ENCODE measurements around the gene SNAP29. TPM values are rescaled to one million over a fixed set of nuclear protein-coding genes. Genes with fewer than 3 reads are reported as not detected.

Gene SNAP29
- total RNA-seq, 1 donor from 2014 or later, result 20.2 TPM

DNA sequence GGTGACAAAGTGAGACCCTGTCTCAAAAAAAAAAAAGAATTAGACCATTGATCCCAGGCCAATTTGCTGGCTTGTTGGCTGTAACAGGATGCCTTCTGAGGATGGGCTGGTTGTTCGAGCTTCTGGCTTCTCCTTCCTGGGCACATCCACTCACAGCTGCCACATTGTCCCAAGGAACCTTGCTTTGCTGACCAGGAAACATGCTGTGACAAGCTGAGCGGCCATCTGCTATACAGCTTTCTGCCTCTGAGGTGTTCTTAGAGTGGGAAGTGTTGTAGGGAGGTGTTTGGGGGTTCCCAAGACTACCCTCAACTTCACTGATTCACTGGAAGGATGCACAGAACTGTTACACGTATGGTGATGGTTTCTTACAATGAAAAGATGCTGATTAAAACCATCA lies 6.5 kb downstream of the SNAP29 start:
- no peaks in the 10 kb centered on the region for H3K9me3 Mint-ChIP-seq
- H3K27me3 Mint-ChIP-seq (ENCODE audit: low read depth), result no peaks in the 10 kb centered on the region
- no peak for DNase-seq (ENCODE audit: low read depth, low spot score)
- no peak for TF ChIP-seq CTCF (conservative IDR thresholded peaks at IDR 0.05)
- H3K27ac Mint-ChIP-seq (ENCODE audit: unreplicated experiment), result no peak overlapping the region
- H3K4me1 Mint-ChIP-seq, result peaks cover 20% of the 10 kb centered on the region
- H3K4me3 Mint-ChIP-seq, result no peak overlapping the region
- peaks cover 3% of the 10 kb centered on the region for H3K36me3 Mint-ChIP-seq (ENCODE audit: low read depth)

DNA sequence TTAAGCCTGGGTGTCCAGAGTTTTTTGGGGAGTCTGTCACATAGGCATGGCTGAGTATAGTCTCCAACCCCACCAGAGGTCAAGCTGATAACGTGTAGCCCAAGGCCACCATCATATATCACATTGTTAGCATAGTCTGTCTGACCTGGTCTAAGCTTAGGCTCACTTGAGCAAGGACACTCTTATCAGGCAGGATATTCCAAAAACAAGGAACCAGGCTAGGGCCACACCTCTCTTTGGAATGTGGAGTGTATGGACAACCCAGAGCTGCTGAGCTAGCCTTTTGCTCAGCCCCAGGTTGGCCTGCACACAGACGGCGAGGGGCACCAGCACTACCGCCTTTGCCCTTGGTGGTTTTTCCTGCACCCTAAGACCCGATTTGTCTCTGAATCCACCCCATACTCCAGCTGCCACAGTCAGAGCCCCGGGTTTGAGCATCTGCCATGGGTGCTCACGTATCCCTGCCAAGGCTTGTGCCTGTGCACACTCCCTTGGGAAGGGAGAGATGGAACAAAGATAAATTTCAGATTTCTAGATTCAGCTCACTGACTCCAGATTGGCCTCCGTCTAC lies 7.2 kb downstream of the SNAP29 start:
- peaks cover 20% of the 10 kb centered on the region for H3K4me1 Mint-ChIP-seq
- H3K27me3 Mint-ChIP-seq (ENCODE audit: low read depth), result no peaks in the 10 kb centered on the region
- no peak for TF ChIP-seq CTCF (conservative IDR thresholded peaks at IDR 0.05)
- no peak overlapping the region for H3K4me3 Mint-ChIP-seq
- peaks cover 3% of the 10 kb centered on the region for H3K36me3 Mint-ChIP-seq (ENCODE audit: low read depth)
- DNase-seq (ENCODE audit: low read depth, low spot score), result no peak
- H3K27ac Mint-ChIP-seq (ENCODE audit: unreplicated experiment), result no peak overlapping the region
- no peaks in the 10 kb centered on the region for H3K9me3 Mint-ChIP-seq

GRCh38 chr22:20866736-20867135 lies 7.9 kb downstream of the SNAP29 start:
- Mint-ChIP-seq H3K9me3 (no peaks in the 10 kb centered on the region), H3K27ac (ENCODE audit: unreplicated experiment) (no peak overlapping the region), H3K36me3 (ENCODE audit: low read depth) (peaks cover 3% of the 10 kb centered on the region), H3K27me3 (ENCODE audit: low read depth) (no peaks in the 10 kb centered on the region), H3K4me1 (peaks cover 20% of the 10 kb centered on the region), H3K4me3 (no peak overlapping the region)
- no peak for TF ChIP-seq CTCF (conservative IDR thresholded peaks at IDR 0.05)
- DNase-seq (ENCODE audit: low read depth, low spot score), result no peak

- Mint-ChIP-seq H3K4me3 (no peak overlapping the region), H3K27me3 (ENCODE audit: low read depth) (no peaks in the 10 kb centered on the region), H3K4me1 (peaks cover 15% of the 10 kb centered on the region), H3K27ac (ENCODE audit: unreplicated experiment) (no peak overlapping the region), H3K9me3 (no peaks in the 10 kb centered on the region), H3K36me3 (ENCODE audit: low read depth) (peaks cover 3% of the 10 kb centered on the region)
- no peak for DNase-seq (ENCODE audit: low read depth, low spot score)
- no peak for TF ChIP-seq CTCF (conservative IDR thresholded peaks at IDR 0.05)
Observed at GRCh38 chr22:20867179-20868024, 8.6 kb downstream of the SNAP29 start.

DNA sequence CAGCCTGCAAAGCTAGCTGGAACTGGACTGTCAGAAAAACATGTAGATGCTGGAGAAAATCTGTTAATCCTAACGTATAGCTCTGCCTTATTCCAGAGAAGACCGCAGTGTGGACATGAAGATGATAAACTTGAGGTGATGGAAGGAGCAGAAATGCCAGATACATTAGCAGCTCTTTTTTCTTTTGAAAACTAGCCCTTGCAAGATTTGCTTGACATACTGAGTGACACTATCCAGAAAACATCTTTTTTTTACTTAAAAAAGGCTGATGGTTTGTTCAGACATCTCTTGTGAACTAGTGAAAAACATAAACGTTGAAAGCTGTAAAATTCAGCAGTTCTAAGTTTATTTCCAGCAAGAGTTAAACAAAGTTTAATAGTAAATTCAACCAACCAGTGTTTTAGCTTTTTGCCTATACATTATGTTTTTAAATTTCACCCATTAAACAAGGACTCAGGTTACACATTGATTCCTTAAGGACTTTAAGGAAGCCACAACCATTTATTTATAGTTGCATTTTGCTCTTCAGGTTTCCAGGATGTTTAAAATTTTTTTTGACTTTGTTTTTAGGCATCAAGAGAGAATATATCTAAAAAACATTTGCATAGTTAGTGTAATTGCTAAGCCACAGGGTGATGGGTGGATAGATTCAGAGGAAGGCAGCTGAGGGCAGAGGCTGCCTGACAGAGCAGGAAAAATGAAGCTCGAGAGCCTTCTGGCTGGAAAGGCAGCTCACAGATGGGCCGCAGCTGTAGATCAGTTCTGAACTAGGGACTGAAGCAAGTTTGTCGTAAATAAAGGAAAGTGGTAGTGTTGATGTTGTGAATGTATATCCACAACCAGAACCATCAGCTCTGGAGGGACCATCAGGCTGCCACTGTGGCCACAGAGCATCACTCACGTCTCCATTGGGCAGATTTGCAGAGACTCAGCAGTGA lies 9.5 kb downstream of the SNAP29 start:
- Mint-ChIP-seq H3K9me3 (no peaks in the 10 kb centered on the region), H3K27me3 (ENCODE audit: low read depth) (no peaks in the 10 kb centered on the region), H3K27ac (ENCODE audit: unreplicated experiment) (no peak overlapping the region), H3K4me3 (no peak overlapping the region), H3K36me3 (ENCODE audit: low read depth) (peaks cover 5% of the 10 kb centered on the region), H3K4me1 (peaks cover 13% of the 10 kb centered on the region)
- DNase-seq (ENCODE audit: low read depth, low spot score), result no peak
- no peak for TF ChIP-seq CTCF (conservative IDR thresholded peaks at IDR 0.05)
